Epithelial cell of prostate (primary cell): ENCODE results near the gene RALGDS.
A peak's percentile ranks its signal among the peaks of the same experiment; 100 is the strongest.
"Not testable (repeated sequence)": the region's sequence is repeated elsewhere in the genome, so short reads cannot be mapped to it uniquely, and the experiment has no call there.

Experiments used
- DNase-seq: peaks from one replicate; pipeline ENCODE4 v3.0.0-alpha.2; 2011; ENCODE audit warnings: low read depth, low spot score
- H3K27ac ChIP-seq: fragments of 450-650 bp; 2 replicates; pipeline ENCODE4 v1.5.1; 2017; ENCODE audit warnings: mild to moderate bottlenecking

RALGDS gene

DNA sequence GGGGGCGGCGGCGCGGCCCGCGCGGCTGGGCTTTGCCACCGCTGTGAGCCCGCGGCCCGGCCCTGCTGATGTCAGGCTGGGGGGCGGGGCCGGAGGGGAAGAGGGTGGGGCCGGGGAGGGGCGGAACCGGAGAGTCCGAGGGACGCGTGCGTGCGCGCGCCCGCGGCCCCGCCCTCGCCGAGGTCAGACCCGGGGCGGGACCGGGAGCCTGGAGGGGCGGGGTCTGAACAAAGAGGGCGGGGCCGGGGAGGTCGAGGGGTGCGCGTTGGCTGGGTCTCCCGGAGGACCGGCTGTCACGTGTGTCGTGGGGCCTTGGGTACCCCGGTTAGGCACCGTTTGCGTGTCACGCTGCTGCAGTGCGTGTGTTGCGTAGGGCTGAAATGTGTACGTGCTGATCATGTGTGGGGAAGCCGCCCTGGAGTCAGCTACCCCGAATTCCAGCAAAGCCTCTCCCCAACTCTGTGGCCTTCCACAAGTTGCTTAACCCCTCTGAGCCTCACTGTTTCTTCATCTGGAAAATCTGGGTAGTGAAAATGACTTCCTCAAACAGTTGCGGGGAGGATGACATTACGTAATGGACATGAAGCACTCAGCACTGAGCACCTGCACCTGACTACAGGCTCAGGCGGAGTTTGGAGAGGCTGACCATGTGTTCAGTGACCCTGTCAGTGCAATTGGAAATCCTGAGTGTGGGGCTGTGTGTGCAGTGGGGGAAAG, at the start of gene RALGDS:
Gene RALGDS (minus strand): TSS at position 43 of the 717 bp plus-strand sequence. CDS start 86 bp downstream, outside the sequence.
- DNase-seq: peak; percentile 55

GRCh38 chr9:133170716-133171115, 49.7 kb upstream of the RALGDS start:
- H3K27ac ChIP-seq: no peak overlapping the region
- DNase-seq: no peak

More for the DNA sequence above, at the start of gene RALGDS:
- H3K27ac ChIP-seq: peak within 1 kb of the TSS; percentile 66

DNA sequence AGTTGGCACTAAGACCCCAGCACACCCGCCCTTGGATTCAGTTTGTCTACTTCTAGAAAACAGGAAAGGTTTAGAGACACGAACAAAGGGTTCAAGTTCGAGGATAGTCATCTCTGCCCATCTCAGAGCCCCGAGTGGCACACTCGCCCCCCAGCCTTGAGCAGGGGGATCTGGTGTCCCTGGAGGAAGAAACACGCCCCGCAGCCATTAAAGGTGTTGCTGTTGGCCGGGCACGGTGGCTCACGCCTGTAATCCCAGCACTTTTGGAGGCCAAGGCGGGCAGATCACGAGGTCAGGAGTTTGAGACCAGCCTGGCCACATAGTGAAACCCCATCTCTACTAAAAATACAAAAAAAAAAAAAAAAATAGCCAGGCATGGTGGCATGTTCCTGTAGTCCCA, 48.6 kb upstream of the RALGDS start:
- H3K27ac ChIP-seq, DNase-seq: not testable (repeated sequence)

GRCh38 chr9:133169102-133169501, 48.1 kb upstream of the RALGDS start:
- no peak for DNase-seq
- H3K27ac ChIP-seq: no peak overlapping the region

DNA sequence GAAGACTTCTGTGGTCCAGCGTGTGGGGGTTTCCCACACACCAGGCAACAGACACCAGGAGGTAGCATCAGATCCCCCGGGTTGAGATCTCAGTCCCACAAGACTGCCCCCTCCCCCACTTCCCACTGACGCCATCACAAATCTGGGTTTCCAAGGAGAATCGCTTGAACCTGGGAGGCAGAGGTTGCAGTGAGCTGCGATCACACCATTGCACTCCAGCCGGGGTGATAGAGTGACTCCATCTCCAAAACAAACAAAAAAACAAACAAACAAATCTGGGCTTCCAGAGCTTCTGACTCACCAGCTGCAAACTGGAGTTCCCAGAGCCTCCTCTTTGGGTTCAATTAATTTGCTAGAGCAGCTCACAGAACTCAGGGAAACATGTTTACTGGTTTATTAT, 47.4 kb upstream of the RALGDS start:
- no peak for DNase-seq
- H3K27ac ChIP-seq: no peak overlapping the region

DNA sequence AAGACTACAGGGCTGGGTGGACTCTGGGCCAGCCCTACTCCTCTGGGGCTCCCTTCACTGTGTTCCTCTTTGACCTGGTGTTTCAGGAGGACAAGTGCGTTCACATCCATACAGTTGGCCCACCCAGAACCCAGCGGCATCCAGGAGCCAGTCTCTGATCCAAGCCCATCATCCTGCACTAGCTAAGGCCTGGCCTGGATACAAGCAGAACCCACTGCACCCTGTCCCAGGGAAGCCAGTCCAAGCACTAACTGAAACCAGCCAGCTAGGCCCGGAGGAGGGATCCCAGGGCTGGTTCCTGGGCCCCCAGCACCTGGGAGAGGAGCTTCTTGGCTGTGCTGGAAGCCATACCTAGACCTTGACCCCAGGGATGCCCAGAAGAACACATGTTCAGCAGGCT, 46.7 kb upstream of the RALGDS start:
- no peak overlapping the region for H3K27ac ChIP-seq
- DNase-seq: no peak

- DNase-seq: no peak
- no peak overlapping the region for H3K27ac ChIP-seq
These were observed 46.2 kb upstream of the RALGDS start for GRCh38 chr9:133167096-133167730.

GRCh38 chr9:133166392-133166791, 45.4 kb upstream of the RALGDS start:
- H3K27ac ChIP-seq: no peak overlapping the region
- no peak for DNase-seq

DNA sequence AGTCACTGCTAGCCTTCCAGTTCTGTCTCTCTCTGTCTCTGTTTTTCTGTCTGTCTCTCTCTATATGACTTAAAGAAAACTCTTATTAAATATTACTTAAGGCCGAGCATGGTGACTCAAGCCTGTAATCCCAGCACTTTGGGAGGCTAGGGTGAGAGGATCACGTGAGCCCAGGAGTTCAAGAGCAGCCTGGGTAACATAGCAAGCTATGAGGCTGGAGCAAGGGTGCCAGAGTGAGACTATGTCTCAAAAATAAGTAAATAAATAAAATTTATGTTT, 44.4 kb upstream of the RALGDS start:
- no peak for DNase-seq
- no peak overlapping the region for H3K27ac ChIP-seq

GRCh38 chr9:133164191-133164590, 43.2 kb upstream of the RALGDS start:
- H3K27ac ChIP-seq: no peak overlapping the region
- no peak for DNase-seq

DNA sequence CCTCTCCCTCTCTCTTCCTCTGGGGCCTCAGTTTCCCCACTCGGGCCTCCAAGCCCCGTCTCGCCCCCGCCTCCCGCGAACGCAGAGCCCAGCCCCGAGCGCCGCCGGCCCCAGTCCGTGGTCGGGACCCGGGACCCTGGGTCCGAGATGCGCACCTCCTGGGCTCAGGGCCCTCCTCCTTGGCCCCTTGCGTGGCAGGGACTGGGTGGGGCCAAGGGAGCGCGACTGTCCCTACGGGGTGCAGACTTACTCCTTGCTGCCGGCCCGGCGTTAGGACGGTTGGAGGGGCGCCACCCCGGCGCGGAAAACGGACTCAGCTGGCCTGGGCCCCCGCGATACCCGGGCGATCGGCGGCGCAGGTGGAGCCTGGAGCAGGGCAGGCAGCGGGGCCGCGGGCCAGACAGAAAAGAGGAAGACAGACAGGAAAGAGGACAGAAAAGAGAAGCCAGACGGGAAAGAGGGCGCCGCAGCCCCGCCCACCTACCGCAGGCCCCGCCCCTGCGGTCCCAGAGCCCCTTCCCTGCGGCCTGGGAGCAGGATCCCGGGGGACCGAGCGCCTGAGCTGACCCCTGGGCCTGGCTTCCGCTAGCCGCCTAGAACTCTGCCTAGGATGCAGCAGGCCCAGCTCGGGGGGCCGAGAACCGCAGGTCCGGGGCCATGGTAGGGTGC, 42.6 kb upstream of the RALGDS start, which contains the start of gene GBGT1:
Gene GBGT1 (minus strand): TSS at position 411 of the 669 bp plus-strand sequence. CDS start 1,502 bp downstream, outside the sequence.
- DNase-seq: no peak
- no peak within 1 kb of the TSS for H3K27ac ChIP-seq

DNA sequence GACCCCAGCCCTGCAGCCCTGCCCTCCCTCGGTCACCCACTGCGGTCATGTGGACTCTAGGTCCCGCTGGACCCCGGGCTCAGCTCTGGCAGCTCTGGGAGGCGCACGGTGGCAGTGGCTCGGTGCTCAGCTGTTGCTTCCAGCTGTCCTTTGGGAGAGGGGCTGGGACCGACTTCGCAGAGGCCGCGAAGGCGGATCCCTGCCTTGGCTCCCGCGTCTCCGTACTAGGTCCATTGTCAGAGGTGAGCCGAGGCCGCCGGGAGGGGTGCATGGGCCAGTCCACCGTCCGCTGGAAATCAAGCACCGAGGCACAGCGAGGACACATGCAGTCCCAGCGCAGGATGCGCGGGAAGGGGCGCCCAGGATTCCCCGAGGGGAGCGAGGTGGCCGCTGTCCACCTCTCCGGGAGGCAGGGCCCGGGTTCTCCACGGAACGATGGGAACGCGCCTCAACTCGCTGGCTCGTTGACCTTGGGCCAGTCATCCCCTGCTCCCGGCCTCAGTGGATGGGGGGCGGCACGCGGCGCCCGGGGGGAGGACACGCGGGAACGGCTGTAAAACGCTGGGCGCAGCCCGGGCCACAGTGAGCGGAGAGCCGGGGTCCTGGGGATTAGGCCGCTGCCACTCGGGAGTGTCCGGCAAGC, 41.9 kb upstream of the RALGDS start:
- no peak overlapping the region for H3K27ac ChIP-seq
- DNase-seq: no peak

DNA sequence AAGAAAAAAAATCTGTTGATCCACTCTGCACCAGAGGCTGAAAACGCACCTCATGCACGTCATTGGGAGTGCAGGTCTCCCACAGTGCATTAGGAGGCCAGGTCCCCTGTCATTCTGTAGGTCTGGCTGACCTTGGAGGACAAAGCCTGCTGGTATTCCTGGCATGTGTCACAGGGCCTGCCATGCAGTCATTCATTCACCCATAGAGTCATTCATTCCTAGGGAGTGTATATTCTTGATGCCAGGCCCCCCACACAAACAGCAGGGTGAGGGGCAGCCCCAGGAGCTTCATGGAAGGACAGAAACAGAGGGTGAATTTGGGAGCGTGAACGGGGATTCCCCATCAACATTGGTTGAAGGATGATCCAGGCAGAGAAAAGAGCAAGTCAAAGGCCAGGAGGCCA, 40.5 kb upstream of the RALGDS start:
- DNase-seq: no peak

DNA sequence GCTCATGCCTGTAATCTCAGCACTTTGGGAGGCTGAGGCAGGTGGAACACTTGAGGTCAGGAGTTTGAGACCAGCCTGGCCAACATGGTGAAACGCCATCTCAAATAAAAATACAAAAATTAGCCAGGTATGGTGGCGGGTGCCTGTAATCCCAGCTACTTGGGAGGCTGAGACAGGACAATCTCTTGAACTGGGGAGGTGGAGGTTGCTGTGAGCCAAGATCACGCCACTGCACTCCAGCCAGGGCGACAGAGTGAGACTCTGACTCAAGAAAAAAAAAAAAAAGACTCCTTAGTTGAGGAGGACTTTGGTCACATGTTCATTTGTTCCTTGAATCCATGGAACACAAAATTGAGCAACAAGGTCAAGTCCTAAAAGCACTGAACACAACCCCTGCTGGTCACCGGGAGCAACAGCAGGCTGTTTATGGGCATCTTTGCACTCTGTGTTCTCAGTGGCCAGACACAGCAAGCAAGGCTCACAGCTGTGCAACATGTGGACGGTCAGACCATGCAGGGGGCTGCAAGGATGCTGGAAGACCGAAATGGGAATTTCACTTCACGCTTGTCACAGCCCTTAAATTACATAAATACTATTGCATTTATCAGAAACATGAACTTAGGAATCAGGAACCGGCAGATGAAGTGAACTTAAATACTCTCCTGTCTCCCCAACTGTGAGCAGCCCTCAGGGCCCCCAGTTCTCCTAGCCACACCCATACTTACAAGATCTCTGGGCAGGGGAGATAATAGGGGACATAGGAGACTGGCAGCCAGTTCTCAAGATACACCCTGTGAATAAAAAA, 39.9 kb upstream of the RALGDS start:
- peak; percentile 24 for DNase-seq
- no peak overlapping the region for H3K27ac ChIP-seq

More for the DNA sequence above, 40.5 kb upstream of the RALGDS start:
- no peak overlapping the region for H3K27ac ChIP-seq

DNA sequence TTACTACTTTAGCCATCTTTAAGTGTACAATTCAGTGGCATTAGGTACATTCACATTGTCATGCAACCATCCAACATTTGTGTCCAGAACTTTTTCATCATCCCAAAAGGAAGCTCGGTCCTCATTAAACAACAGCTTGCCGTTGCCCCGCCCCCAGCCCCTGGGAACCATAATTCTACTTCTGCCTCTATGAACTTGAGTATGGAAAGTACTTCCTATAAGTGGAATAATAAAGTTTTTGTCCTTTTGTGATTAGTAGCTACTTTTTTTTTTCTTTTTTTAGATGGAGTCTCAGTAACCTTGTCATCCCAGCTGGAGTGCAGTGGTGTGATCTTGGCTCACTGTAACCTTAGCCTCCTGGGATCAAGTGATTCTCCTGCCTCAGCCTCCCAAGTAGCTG, 37.7 kb upstream of the RALGDS start:
- H3K27ac ChIP-seq: no peak overlapping the region
- no peak for DNase-seq

DNA sequence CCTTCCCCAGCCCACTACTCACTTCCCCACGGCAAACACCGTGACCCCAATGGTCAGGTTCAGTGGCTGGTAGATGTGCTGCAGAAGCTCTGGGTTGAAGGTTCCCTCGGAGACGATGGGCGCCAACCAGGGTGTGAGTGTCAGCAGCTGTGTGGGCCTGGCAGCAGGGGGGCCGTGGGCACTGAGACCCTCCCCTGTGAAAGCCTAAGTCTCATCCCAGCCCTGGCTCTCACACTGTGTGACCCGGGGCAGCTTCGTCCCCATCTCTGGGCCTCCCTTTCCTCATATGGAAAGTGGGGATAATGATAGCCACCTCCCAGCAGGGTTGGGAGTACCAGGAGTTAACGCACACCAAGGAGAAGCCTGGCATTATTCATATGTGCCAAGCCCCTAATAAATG, 34.1 kb upstream of the RALGDS start:
- H3K27ac ChIP-seq: no peak overlapping the region
- DNase-seq: no peak

DNA sequence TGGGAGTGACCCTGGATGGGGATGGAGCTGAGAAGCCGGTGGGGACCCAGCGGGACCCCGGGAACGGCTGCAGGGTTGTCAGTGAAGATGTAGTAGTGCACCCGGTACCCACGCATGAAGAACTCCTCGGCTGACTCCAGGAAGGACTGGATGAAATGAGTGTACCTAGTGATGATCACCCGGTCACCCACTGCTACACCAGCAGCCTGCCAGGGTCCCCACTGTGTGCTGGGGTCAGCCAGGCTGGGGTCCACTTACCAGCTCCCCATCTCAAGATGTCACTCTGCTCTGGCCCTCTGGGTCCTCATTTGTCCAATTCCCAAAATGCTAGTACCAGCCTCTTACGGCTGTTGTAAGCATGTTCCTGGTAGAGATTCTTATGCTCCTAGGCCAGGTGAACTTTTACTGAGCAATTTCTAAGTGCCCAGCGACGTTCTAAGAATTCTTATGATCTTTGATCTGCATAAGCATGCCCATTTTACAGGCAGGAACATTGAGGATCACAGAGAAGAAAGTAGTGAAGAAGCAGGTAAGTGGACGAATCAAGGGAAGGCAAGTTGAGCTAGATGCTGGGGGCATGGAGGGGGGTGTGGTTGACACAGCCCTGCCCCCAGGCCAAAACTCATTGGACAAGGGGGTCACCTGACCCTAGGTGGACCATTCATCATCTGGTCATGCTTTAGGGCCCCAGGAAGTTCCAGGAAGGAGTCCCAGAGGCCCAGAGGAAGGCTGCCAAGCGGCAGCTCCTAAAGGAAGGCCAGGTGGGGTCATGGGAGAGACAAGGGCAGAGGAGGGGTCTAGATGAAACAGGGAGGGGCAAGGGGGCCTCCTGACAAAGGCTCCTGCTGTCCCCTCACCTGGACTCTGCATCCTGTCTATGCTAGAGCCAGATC, 33.3 kb upstream of the RALGDS start:
- no peak overlapping the region for H3K27ac ChIP-seq
- DNase-seq: no peak

- DNase-seq: no peak
- no peak overlapping the region for H3K27ac ChIP-seq
These were observed 32.4 kb upstream of the RALGDS start for GRCh38 chr9:133153227-133154096.
